ENCODE results near the gene EVA1C.
"Not testable (repeated sequence)": the region's sequence is repeated elsewhere in the genome, so short reads cannot be mapped to it uniquely, and the experiment has no call there.

Gene EVA1C

DNA sequence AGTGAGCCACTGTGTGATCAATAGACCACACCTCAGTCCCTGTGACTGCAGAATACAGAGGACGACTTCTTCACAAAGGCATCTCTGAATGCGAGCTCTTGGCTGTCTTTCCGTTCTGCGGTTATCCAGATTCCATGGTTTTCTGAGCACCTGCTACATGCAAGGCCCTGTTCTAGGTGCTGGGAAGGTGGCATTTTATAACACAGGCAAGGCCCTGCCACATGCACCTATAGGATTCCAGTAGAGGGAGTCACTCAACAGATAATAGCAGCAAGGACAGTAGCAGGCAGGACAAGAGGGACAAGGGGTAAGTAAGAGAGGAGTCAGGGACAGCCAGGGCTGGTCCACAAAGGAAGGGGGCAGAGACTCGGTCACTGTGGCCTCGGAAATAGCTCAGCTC lies 28.7 kb upstream of the EVA1C start:
- H3K27ac Mint-ChIP-seq, result no peak overlapping the region

DNA sequence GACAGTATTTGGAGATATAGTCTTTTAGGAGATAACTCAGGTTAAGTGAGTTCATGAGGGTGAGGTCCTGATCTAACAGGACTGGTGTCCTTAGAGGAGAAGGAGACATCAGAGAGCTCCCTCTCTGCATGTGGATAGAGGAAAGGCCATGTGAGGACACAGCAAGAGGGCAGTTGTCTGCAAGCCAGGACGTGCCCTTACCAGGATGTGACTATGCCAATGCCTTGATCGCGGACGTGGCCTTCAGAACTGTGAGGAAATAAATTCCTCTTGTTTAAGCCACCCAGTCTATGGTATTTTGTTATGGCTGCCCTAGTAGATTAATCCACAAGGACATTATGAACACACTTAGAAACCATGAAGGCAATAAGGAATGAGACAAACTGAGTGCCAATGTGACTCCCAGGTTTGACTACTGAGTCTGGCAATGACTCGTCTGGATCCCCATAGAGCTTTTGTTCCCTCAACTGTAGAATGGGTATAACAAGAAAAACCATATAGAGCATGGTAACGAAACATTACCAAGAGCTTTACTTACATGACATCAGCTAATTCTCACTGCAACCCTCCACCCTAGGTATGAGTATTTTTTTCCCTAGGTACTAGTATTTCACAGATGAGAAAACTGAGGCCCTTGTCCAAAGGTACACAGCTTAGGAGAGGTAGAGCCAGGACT lies 26.2 kb upstream of the EVA1C start:
- no peaks in the 10 kb centered on the region for H3K27me3 Mint-ChIP-seq
- H3K27ac Mint-ChIP-seq, result peak overlapping the region; percentile 57 to 89
- no peaks in the 10 kb centered on the region for H3K9me3 Mint-ChIP-seq
- no peak overlapping the region for H3K4me3 Mint-ChIP-seq
- H3K4me1 Mint-ChIP-seq, result peaks cover 53% of the 10 kb centered on the region
- ATAC-seq, result no peak
- no peak for DNase-seq

More for the DNA sequence above, 28.7 kb upstream of the EVA1C start:
- no peaks in the 10 kb centered on the region for H3K9me3 Mint-ChIP-seq
- H3K4me3 Mint-ChIP-seq, result no peak overlapping the region
- ATAC-seq, result no peak
- DNase-seq, result no peak
- H3K4me1 Mint-ChIP-seq, result peaks cover 31% of the 10 kb centered on the region
- H3K27me3 Mint-ChIP-seq, result no peaks in the 10 kb centered on the region

DNA sequence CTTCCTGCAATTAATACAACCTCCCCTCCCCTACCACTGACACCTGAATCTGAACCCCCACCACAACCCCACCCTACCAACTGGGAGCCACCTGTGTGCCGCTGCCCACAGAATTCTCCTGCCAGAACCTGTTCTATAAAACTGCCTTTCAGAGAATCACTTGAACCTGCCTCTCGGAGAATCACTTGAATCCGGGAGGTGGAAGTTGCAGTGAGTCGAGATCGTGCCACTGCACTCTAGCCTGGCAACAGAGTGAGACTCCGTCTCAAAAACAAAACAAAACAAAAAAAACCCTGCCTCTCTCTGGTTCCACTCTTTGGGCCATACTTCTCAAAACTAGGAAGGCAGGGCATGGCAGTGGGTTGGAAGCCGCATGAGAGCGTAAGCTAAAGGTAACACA lies 25.4 kb upstream of the EVA1C start:
- ATAC-seq (no peak), DNase-seq (no peak)
- Mint-ChIP-seq H3K9me3 (no peaks in the 10 kb centered on the region), H3K27ac (peak overlapping the region; percentile 89 to 93), H3K27me3 (no peaks in the 10 kb centered on the region), H3K4me3 (no peak overlapping the region), H3K4me1 (peaks cover 60% of the 10 kb centered on the region)

DNA sequence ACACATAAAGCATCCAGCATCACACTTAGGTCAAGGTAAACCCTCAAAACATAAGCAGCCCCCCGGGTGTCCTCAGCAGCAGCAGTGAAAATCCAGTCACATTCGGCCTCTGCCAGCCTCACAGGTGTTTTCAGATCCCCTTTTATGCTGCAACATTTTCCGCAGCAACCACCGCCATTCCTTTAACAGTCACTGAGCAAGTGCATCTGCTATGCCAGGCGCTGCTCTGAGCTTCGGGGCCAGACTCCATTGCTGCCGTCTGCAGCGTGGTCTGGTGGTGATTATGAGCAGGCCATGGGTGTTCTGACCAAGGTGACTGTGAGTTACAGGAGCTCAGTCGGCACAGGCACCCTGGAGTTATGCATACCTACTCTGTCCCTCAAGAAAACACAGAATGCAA lies 24.2 kb upstream of the EVA1C start:
- DNase-seq, result no peak
- Mint-ChIP-seq H3K27me3 (no peaks in the 10 kb centered on the region), H3K4me1 (peaks cover 61% of the 10 kb centered on the region), H3K4me3 (no peak overlapping the region), H3K9me3 (no peaks in the 10 kb centered on the region), H3K27ac (peak overlapping the region in 1 of 2 donors; percentile 2)
- ATAC-seq, result no peak

DNA sequence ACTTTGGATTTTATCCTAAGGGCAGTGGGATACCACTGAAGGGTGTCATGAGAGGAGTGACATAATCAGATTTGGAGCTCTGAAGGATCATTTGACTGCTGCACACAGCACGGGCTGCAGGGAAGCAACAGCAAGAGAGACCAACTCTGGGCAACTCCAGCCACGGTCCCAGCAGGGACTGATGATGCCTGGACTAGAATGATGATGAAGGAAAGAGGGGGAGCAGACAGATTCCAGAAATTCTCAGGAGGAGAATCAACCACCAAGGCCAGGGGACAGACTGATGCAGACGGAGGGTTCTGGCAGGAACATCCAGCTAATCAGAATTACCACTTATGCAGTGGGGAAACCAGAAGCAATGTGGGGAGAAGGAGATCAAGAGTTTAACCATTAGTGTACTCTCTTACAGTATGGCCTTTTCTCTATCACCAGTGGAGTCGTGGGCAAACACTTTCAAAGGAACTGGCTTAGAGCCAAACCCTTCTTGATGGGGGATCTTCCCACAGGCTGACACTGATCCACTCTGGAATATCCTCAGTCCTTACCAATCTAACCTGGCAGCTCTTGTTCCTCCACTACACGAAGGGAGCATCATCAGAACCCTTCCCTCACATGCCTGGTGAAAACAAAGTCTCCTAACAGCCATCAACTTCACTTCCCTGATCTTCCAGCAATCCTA lies 23.0 kb upstream of the EVA1C start:
- no peak for ATAC-seq
- no peak for DNase-seq
- Mint-ChIP-seq H3K9me3 (no peaks in the 10 kb centered on the region), H3K4me3 (peak overlapping the region; percentile 16 to 18), H3K27ac (peak overlapping the region; percentile 65 to 77), H3K27me3 (no peaks in the 10 kb centered on the region), H3K4me1 (peaks cover 70% of the 10 kb centered on the region)

DNA sequence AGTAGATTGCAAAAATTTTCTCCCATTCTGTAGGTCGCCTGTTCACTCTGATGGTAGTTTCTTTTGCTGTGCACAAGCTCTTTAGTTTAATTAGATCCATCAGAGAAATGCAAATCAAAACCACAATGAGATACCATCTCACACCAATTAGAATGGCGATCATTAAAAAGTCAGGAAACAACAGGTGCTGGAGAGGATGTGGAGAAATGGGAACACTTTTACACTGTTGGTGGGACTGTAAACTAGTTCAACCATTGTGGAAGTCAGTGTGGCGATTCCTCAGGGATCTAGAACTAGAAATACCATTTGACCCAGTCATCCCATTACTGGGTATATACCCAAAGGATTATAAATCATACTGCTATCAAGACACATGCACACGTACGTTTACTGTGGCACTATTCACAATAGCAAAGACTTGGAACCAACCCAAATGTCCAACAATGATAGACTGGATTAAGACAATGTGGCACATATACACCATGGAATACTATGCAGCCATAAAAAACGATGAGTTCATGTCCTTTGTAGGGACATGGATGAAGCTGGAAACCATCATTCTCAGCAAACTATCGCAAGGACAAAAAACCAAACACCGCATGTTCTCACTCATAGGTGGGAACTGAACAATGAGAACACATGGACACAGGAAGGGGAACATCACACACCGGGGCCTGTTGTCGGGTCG lies 21.8 kb upstream of the EVA1C start:
- peak overlapping the region; percentile 16 to 22 for H3K4me3 Mint-ChIP-seq
- H3K9me3 Mint-ChIP-seq, H3K27me3 Mint-ChIP-seq, ATAC-seq, H3K27ac Mint-ChIP-seq, DNase-seq: not testable (repeated sequence)
- H3K4me1 Mint-ChIP-seq, result peaks cover 64% of the 10 kb centered on the region

DNA sequence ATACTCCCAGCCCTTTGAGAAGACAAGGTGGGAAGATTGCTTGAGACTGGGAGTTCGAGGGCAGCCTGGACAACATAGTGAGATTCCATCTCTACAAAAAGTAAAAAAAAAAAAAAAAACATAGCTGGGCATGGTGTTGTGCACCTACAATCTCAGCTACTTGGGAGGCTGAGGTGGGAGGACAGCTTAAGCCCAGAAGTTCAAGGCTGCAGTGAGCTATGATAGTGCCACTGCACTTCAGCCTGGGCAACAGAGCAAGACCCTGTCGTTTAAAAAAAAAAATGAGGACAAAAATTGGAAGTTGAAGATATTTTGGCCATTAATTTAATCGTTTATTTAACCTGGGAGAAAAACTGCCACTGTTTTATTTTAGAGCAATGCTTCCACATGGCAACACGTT lies 20.8 kb upstream of the EVA1C start:
- Mint-ChIP-seq H3K27me3 (no peaks in the 10 kb centered on the region), H3K4me3 (peak overlapping the region; percentile 86 to 91), H3K9me3 (no peaks in the 10 kb centered on the region), H3K4me1 (peaks cover 59% of the 10 kb centered on the region), H3K27ac (peak overlapping the region in 1 of 2 donors; percentile 80)
- ATAC-seq, result no peak
- DNase-seq, result no peak

DNA sequence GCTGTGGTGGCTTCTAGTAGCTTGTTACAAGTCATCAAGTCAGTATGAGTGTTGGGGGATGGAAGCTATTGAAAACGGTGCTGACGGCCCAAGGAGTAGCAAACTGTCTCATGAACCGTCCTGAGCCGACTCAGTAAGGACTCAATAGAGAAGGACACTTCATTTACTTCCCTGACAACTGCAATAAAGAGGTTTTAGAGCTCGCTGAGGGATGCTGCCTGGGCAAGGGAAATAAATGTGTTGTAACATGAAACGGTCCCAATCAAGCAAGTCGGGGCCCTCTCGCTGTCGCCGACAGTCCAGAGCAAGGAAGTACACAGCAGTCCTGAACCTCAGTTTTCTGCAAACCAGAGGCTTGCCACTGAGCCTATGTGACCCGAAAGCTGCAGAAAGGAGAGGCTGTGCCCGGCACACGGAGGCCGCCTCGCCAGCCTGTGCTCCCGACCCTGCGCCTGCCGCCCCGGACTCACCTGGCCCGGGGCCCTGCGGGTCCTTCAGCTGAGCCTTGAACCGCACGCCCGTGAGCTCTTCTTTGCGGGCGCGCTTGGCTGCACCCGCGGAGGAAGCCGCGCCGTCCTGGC lies 20.1 kb upstream of the EVA1C start:
- Mint-ChIP-seq H3K4me3 (peak overlapping the region; percentile 86 to 91), H3K27ac (peak overlapping the region in 1 of 2 donors; percentile 80), H3K4me1 (peaks cover 53% of the 10 kb centered on the region), H3K9me3 (no peaks in the 10 kb centered on the region), H3K27me3 (no peaks in the 10 kb centered on the region)
- DNase-seq (no peak), ATAC-seq (peak; percentile 27)

DNA sequence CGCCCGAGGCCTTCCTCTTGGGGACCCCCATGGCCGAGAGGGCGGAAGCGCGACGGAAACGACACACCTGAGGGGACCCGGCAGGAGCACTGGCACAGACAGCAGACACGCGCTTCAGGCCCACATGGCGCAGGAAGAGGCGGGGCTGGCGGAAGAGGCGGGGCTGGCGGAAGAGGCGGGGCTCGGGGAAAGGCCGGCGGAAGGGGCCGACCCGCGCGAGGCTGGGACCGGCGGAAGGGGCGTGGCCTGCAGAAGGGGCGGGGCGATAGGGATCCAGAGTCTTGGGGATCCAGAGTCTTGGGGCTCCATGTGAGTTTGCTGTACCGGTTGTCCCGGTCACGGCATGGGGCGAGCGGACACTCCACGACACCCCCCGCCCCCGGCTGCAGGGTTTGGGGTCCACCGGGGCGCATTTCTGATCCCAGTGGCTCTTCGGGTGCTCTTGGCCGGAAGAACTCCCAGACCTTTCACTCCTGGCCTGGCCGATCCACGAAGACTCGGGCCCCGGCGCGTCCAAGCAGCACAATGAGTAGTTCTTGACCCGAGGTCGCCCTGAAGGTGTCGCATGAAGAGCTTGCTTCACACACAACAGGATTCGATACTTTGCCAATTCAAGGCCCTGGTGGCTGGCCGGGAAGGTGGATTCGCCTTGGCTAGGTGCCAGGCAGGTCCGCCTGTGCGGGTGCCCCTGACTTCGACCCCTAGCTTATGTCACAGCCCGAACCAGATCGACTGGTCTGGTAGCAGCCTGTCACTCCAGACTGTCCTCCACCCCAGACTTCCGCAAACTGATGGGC lies 19.4 kb upstream of the EVA1C start, which contains the start of gene URB1:
URB1 (minus strand) TSS at position 133 of the 797 bp plus-strand sequence; CDS start at position 31, 102 bp downstream.
- DNase-seq, result peak; percentile 94
- peak within 1 kb of the TSS; percentile 90 to 97 for H3K27ac Mint-ChIP-seq
- peak; percentile 98 for ATAC-seq
- H3K4me1 Mint-ChIP-seq, result peaks cover 46% of the 10 kb centered on the region
- peak within 1 kb of the TSS; percentile 86 to 91 for H3K4me3 Mint-ChIP-seq
- H3K9me3 Mint-ChIP-seq, result no peaks in the 10 kb centered on the region
- no peaks in the 10 kb centered on the region for H3K27me3 Mint-ChIP-seq

DNA sequence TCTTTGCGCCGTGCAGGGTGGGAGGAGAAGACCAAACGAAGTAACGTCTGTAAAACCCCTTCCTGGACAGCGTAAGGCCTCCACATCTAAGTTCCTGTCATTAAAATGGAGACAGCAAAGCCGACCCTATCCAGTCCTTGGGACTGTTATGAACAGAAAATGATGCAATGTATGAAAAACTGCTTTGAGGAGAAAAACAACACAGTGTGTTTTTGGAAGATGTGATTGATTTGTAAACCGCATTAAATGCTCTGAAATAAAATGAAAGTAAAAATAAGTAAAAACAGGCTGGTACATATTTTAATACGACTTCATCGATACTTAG lies 18.9 kb upstream of the EVA1C start:
- peak; percentile 47 for ATAC-seq
- Mint-ChIP-seq H3K4me3 (peak overlapping the region; percentile 86 to 91), H3K27me3 (no peaks in the 10 kb centered on the region), H3K27ac (peak overlapping the region; percentile 90 to 97), H3K9me3 (no peaks in the 10 kb centered on the region), H3K4me1 (peaks cover 41% of the 10 kb centered on the region)
- no peak for DNase-seq

DNA sequence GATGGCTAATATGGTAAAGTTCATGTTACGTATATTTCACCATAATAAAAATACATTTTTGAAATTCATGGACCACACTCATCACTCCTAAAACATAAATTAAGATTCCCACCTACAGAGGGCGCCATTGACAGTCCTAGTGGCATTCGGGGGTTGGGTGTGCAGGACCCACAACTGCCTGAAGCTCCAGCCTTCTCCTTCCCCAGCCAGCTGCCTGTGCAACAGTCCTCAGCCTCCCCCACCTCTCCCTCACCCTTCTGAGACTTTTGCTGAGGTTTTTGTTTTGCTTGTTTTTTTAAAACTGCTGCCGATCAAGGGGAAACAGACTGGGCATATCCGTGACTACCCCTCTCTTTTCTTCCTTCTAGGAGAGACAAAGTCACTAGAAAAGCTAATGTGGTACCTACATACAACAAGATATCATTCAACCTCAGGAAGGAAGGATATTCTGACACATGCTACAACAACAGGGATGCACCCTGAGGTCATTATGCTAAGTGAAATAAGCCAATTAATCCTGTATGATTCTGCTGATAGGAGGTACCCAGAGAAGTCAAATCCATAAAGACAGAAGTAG lies 9.2 kb upstream of the EVA1C start:
- H3K4me1 Mint-ChIP-seq, result peaks cover 24% of the 10 kb centered on the region
- no peaks in the 10 kb centered on the region for H3K27me3 Mint-ChIP-seq
- H3K27ac Mint-ChIP-seq, result no peak overlapping the region
- DNase-seq (peak; percentile 63 to 64), ATAC-seq (peak; percentile 80)
- no peak overlapping the region for H3K4me3 Mint-ChIP-seq
- no peaks in the 10 kb centered on the region for H3K9me3 Mint-ChIP-seq

DNA sequence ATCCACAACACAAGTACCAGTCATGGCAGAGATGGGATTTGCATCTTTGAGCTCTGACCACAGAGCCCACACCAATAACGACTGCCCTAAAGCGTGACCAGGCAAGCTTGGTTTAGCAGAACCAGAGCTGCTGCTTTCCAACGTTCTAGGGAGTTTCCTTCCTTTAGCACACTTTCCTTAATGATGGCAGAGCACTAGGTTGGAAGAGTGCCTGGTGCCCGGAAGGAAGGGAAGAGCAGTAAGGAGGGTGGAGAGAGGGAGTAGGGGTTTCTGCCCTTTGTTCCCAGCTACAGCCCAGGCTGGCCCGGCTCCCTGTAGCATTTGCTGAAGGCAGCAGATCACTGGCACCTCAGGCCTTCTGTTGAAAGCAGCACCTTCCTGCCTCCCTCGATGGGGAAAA lies 6.1 kb upstream of the EVA1C start:
- DNase-seq (no peak), ATAC-seq (no peak)
- no peak overlapping the region for H3K4me3 Mint-ChIP-seq
- H3K27ac Mint-ChIP-seq, result no peak overlapping the region
- H3K27me3 Mint-ChIP-seq, result no peaks in the 10 kb centered on the region
- no peaks in the 10 kb centered on the region for H3K9me3 Mint-ChIP-seq
- peaks cover 41% of the 10 kb centered on the region for H3K4me1 Mint-ChIP-seq

DNA sequence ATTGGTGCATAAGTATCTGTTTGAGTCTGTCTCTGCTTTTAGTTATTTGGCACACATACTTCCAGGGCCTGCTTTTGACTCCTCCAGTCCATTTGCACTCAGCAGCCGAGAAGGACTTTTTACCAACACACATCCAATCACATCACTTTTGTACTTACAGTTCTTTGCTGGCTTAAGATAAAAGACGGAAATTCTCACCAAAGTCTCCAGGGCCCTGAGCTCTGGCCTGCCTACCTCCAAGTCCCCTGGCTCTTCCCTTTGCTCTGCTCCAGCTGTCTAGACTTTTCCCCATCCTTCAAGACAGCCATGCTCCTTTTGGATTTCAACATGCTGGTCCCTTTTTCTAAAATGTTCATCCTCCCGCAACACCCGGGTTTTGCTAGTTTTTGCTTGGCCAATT lies 2.2 kb upstream of the EVA1C start:
- Mint-ChIP-seq H3K27me3 (no peaks in the 10 kb centered on the region), H3K27ac (peak overlapping the region in 1 of 2 donors; percentile 99), H3K4me1 (peaks cover 61% of the 10 kb centered on the region), H3K9me3 (no peaks in the 10 kb centered on the region), H3K4me3 (no peak overlapping the region)
- ATAC-seq, result no peak
- DNase-seq, result no peak

DNA sequence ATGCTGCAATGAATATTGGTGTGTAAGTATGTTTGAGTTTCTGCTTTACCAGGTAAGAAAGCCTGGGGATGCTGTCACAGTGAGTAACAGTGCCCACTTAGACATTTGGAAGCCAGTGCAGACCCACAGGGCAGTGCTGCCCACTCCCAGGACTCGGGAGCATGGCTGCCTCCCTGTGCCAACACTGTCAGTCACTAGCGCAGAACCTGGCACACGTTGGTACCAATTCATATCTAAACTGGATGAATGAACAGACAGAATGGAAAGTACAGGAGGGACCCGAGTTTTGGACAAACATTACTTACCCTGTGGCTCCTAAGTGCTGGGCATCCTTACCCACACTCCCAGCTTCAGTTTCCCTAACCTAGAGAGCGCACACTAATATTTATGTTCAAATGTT lies 1.6 kb upstream of the EVA1C start:
- H3K4me1 Mint-ChIP-seq, result peaks cover 67% of the 10 kb centered on the region
- peak overlapping the region; percentile 96 to 97 for H3K4me3 Mint-ChIP-seq
- DNase-seq, result no peak

More for the DNA sequence above, 1.6 kb upstream of the EVA1C start:
- Mint-ChIP-seq H3K27ac (peak overlapping the region; percentile 96 to 99), H3K27me3 (no peaks in the 10 kb centered on the region), H3K9me3 (no peaks in the 10 kb centered on the region)
- ATAC-seq, result no peak

Data from stimulated activated naive CD8-positive, alpha-beta T cell treated with anti-CD3 and anti-CD28 coated beads, Interleukin-15, amount 100 ng/mL, for 72 hours (primary cell).